HG02943 (cell line): ENCODE data around the gene LRFN2.

Experiments used
- ATAC-seq: cut with Tn5 transposase; IDR thresholded peaks from one replicate; pipeline ENCODE4 v1.9.1; 2021; ENCODE audit warnings: mild to moderate bottlenecking, low read depth, moderate library complexity; ENCODE audit not compliant: unreplicated experiment

LRFN2 gene

GRCh38 chr6:40485300-40485699, 101.9 kb downstream of the LRFN2 start:
- ATAC-seq: no peak

GRCh38 chr6:40484066-40484465, 103.1 kb downstream of the LRFN2 start:
- no peak for ATAC-seq

DNA sequence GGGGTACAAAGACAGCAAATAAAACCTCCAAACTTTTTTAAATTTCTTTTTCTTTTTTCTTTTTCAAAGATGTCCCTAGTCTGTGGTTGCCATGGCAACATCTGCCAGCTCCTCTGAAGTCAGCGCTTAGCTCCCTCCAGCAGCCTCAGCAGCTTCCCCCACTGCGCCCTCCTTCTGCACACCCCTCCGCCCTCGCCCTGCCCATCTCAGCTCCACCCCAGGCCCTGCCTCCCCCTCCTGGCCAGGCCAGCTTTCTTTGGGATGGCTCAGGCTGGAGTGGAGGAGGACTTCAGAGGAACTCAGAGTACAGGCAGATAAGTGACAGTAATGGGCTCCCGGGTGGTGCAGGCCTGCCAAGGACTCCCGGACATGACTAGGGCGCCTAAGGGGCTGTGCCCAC, 104.6 kb downstream of the LRFN2 start:
- no peak for ATAC-seq

DNA sequence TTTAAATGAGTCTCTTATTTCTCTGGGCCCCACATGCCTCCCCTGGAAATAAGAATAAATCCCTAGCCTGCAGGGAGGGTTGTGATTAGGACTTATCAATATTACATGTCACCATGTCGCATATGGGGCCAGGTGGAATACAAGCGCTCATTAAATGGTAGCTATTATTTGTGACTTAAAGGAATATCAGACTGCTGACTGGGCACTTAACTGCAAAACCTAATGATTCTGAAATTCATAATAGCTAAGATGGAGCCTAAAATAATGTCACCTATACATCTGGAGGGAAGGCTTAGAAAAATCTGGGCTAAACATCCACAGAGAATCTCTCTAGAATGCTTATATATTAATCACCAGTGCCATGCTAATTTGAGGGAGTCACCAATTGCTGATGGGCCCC, 106.5 kb downstream of the LRFN2 start:
- no peak for ATAC-seq

- ATAC-seq: no peak
These were observed 107.5 kb downstream of the LRFN2 start for GRCh38 chr6:40479706-40480105.

DNA sequence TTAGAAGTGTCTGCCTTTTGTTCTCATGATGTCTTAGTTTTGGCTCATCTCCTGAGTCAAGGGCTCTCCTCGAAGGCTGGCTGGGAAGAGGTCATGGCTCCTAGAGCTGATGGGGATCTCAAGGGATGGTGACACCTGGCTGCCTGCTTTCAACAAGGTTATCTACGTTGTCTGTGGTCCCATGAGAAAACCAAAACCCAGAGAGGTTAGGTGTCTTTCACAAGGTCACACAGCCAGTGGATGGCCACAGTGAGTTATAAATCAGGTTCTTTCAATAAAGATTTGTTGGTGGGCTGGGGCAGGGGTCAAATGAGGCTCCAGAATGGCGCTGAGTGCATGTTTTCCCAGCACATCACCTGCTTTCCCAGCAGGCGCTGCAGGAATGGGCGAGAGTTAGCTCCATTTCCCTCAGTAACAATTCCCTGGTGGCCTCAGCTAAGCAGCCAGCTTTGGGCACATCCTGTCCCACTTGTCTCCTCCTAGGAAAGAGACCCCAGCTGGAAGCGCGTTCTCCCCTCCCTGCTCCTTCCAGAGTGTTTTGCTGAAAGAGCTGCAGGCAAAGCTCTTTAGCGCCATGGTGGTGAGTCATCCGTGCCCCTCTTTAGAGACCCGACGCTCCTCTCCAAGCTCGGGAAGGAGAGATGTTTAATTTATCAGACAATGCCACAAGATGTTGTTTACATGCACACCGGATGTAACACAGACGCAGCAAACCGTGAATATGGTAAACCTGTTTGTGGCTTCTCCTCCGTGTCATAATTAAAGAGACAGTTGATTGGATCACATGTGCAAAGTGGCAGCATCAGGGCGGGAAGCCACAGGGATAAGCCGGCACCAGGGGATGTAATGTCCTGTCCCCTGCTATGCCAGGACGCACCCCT, 109.7 kb downstream of the LRFN2 start:
- ATAC-seq: no peak

DNA sequence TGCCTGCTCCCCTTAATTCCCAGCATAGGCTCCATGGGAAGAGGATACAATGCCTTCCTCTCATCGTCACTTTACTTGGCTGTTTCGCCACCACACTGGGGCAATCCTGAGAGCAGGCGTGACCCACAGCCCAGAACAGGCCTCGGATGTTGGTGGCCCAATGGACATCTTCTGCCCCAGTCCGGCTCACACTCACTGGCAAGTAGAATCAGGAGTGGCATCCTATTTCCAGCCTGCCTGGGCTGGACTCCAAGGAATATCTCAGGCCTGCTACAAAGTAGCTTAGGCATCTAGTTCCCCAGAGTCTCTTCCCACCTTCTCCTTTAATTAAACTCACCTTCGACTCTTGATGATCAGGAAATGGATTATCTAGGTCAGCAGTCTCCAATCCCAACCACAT, 110.5 kb downstream of the LRFN2 start:
- no peak for ATAC-seq

GRCh38 chr6:40474937-40475336, 112.2 kb downstream of the LRFN2 start:
- ATAC-seq: no peak

- ATAC-seq: no peak
These were observed 114.1 kb downstream of the LRFN2 start for GRCh38 chr6:40473026-40473425.

- no peak for ATAC-seq
These were observed 114.8 kb downstream of the LRFN2 start for GRCh38 chr6:40472353-40472752.

- ATAC-seq: no peak
These were observed 115.9 kb downstream of the LRFN2 start for GRCh38 chr6:40471243-40471642.

DNA sequence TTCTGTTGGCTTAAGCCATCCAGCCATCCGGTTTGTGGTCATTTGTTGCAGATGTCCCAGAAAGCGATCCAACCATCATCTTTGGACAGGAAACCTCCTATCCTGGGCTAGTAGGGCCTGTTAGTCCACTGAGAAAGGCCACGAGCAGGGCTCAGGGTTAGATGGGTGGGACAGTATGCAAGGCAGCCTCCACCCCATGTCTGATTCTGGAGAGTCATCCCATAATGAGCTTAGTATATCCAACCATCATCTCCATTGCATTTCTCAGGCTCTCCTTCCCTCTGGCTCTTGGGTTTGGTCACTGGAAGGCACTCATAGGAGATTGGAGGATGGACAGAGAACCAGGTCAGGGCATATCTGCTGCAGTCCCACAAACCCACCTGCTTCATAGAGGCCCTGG, 117.8 kb downstream of the LRFN2 start:
- ATAC-seq: no peak

DNA sequence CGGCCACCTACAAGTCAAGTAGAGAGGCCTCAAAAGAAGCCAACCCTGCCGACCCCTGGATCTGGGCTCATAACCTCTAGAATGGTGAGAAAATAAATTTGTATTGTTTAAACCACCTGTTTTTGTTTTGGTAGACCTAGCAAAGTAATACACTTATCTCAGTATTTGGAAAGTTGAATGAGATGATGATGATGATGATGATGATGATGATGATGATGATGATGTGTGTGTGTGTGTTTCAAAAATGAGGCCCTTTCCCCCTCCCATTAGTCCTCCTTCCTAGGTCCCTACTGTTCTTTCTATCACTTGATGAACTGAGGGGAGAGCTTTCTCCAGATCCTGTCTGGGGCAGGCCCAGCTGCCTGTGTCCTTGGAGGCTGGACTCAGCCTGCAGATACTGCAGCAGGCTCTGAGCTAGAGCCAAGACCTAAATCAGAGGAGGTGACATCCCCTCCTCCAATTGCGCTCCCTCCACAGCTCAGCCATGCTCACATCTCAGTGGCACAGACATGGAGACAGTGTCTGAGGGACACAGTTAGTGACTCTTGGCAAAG, 120.1 kb downstream of the LRFN2 start:
- ATAC-seq: no peak

- ATAC-seq: no peak
These were observed 125.5 kb downstream of the LRFN2 start for GRCh38 chr6:40461643-40462042.

GRCh38 chr6:40460380-40460779, 126.8 kb downstream of the LRFN2 start:
- ATAC-seq: no peak

GRCh38 chr6:40457261-40457660, 129.9 kb downstream of the LRFN2 start:
- ATAC-seq: no peak

GRCh38 chr6:40456390-40457013, 130.7 kb downstream of the LRFN2 start:
- ATAC-seq: no peak

DNA sequence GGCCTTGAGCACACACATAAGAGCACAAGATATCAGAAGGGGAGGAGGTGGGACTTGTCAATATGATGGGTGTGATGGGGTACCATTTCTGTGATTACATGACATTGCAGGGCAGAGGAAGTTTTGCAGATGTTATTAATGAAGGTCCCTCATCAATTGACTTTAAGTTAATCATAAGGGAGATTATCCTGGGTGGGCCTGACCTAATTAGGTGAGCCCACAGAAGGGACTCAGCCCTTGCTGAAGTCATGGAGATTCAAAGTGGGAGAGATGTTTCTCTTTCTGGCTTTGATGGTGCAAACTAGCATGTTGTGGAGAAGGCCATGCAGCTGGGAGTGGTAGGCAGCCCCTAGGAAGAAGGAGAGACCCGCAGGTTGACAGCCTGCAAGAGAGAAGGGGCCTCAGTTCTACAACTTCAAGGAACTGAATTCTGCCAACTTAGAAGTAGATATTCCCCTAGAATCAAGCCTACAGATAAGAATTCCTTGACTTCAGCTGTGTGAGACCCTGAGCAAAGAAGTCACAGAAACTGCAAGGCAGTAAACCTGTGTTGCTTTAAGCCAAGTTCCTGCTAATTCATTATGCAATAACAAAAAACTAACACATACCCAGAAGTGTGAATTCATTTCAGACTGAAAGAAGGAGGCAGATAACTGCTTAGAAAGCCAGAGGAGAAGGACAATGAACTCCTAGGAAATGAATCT, 131.3 kb downstream of the LRFN2 start:
- ATAC-seq: no peak

DNA sequence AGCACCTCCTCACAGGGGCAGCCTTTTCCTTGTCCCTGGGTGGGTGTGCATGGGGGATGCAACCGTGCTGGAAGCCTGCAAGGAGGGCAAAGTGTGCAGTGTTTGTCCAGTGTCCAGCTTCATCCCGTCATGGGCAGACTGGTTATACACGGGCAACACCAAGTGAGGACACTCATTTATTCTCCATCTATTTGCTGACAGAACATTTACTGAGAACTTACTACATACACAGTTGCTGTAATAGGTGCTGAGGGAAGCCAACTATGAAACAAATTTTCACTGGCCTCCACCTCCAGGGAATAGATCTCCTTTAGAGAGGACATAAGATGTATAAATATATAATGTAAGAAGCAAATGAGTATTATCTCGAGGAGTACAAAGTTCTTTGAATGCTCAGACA, 136.7 kb downstream of the LRFN2 start:
- no peak for ATAC-seq

- no peak for ATAC-seq
These were observed 142.4 kb downstream of the LRFN2 start for GRCh38 chr6:40444811-40445210.

- no peak for ATAC-seq
These were observed 142.9 kb downstream of the LRFN2 start for GRCh38 chr6:40444312-40444711.
